SKM-1 treated with dmso at 0.1 percent for 144 hours (cell line): ENCODE measurements around the gene FUS.

ENCODE experiments used
- DNase-seq: peaks from one replicate; lab custom pipeline; 2025; ENCODE audit not compliant: unreplicated experiment; lab: John Stamatoyannopoulos, UW

FUS gene

DNA sequence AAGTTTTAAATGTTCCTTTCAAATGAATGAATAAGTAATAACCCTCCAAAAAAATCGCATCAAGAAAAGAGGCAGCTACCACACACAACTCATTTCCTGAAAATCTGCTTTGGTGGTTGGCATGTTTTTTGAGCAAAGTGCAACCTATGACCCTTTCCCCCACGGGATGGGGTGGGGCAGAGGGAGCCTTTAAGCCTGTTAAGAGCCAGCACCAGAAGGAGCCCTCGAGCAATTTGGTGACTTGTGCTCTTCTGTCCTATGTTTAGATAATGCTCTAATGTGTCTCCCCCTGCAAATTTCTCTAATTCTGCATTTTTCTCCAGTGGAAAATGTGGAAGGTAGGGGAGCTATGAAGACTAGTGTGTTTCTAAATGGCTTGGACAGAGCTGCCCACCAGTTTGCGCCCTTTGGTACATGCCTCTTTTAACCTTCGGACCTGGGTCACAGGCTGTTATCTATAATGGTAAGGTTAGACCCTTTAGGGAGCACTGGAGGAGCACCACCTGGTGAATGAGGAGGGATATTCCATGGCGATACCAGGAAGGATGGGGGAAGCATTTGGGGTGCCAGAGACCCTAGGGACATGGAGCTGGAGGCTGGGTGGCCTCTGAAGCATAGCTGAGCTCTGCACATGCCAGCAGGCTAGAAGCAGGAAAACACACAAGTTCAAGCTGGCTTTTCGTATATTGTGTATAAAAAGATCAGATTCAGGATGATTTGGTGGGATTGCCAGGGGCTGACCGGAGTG lies 21.1 kb downstream of the FUS start:
- peak; percentile 31 for DNase-seq

GRCh38 chr16:31201582-31202413 lies 21.9 kb downstream of the FUS start:
- DNase-seq, result peak; percentile 64

GRCh38 chr16:31202414-31203375 lies 22.8 kb downstream of the FUS start, which contains the start of gene PYCARD:
Gene PYCARD (minus strand): TSS chr16:31202760. CDS start chr16:31202690, 70 bp downstream.
- DNase-seq, result peak; percentile 73

- no peak for DNase-seq
Observed at GRCh38 chr16:31204871-31205666, 25.1 kb downstream of the FUS start.

GRCh38 chr16:31206776-31207175 lies 26.8 kb downstream of the FUS start:
- DNase-seq, result no peak

- no peak for DNase-seq
Observed at GRCh38 chr16:31213342-31213741, 33.4 kb downstream of the FUS start.

- DNase-seq, result no peak
Observed at GRCh38 chr16:31213877-31214707, 34.2 kb downstream of the FUS start, which contains the start of gene TRIM72. Gene TRIM72 (plus strand): TSS chr16:31214119. CDS start chr16:31214739, 620 bp downstream.

DNA sequence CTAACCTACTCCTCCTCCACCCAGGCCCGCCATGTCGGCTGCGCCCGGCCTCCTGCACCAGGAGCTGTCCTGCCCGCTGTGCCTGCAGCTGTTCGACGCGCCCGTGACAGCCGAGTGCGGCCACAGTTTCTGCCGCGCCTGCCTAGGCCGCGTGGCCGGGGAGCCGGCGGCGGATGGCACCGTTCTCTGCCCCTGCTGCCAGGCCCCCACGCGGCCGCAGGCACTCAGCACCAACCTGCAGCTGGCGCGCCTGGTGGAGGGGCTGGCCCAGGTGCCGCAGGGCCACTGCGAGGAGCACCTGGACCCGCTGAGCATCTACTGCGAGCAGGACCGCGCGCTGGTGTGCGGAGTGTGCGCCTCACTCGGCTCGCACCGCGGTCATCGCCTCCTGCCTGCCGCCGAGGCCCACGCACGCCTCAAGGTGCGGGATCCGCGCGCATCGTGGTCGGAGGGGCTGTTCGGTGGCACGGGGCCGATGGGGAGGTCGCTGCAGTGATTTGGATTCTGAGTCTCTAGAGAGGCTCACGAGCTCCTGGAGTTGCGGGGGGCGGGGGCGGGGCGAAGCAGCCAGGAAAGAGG lies 34.9 kb downstream of the FUS start:
- no peak for DNase-seq

DNA sequence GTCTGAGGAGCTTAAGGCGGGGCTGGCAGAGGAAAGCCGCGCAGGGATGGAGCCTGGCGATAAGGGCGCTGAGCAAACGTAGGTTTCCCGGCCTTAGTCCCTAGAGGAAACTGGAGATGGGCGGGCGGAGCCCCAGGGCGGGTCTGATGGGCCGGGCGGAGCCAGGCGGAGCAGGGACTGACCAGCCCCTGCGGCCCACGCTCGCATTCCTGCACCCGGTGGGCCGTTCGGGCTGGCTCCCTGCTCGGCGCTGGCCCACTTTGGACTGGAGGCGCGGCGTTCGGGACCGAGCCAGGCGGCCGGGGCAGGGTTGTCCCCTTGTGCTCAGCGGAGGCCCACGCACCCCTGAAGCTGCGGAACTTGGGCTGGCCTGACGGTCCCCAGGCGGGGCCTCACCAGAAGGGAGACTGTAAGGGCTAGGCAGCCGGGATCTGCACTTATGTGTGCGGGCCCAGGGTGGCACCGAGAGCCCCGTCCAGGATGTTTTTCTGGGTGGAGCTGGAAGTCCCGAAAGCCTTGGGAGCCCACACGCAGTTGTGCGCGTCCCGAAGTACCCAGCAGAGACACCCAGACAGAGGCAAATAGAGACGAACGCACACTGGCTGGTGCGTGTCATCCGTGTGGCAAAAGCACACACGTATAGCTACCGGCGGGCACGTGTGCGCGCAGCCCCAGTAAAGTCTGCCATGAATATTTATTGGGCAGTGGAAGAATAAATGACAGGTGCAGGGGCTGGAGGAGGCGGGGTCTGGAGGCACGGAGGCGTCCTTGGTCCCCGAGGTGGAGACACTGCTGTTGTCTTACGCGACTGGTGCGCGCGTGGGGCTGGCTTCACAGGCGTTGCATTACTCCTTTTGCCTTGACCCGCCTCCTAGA lies 35.6 kb downstream of the FUS start:
- DNase-seq, result no peak

- DNase-seq, result no peak
Observed at GRCh38 chr16:31216422-31217135, 36.6 kb downstream of the FUS start, which contains the start of gene PYDC1. Gene PYDC1 (minus strand): TSS chr16:31217135. CDS start chr16:31217028, 107 bp downstream.

GRCh38 chr16:31217136-31217530 lies 37.2 kb downstream of the FUS start:
- no peak for DNase-seq

DNA sequence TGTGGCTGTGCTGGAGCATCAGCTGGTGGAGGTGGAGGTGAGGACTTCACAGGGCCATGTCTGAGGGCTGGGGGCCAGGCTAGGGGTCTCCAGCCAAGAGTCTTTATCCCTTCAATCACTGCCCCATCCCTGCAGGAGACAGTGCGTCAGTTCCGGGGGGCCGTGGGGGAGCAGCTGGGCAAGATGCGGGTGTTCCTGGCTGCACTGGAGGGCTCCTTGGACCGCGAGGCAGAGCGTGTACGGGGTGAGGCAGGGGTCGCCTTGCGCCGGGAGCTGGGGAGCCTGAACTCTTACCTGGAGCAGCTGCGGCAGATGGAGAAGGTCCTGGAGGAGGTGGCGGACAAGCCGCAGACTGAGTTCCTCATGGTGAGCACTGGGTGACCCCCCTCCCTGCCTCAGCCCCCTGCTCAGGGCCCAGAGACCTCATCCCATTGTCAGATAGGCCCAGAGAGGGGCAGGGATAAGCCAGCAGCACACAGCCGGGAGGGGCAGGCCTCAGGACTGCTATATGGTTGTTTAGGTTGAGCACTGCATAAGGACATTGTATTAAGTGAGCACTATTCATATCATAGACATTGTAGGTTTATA lies 39.3 kb downstream of the FUS start:
- no peak for DNase-seq

- DNase-seq, result no peak
Observed at GRCh38 chr16:31221357-31222160, 41.6 kb downstream of the FUS start.

DNA sequence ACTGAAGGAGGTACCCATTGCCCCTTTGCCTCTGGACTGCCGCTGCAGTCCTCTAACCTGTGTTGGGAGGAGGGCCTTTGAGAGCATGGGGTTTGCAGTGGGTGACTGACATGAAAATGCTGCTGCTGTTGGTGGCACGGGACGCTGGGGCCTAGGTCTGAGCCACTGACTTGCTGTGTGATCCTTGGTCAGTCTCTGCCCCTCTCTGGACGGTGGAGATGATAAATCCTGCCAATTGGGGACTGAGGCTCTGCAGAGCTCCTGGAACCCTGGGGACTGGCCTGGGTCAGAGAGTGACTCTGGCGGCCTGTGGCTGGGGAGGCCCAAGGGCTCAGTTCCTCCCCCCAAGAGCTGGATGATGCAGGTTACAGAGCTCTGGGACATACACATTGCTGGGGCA lies 43.1 kb downstream of the FUS start:
- no peak for DNase-seq

- DNase-seq, result no peak
Observed at GRCh38 chr16:31224092-31224955, 44.4 kb downstream of the FUS start.
